Ramos (cell line): ENCODE data around the gene PRPSAP2.
"Not testable (repeated sequence)": the region's sequence is repeated elsewhere in the genome, so short reads cannot be mapped to it uniquely, and the experiment has no call there.

Experiments used
- in situ Hi-C: fragments of 300-500 bp; cut with MboI; formaldehyde crosslinking; loops from one replicate; pipeline ENCODE4 v1.14.3; 2022; ENCODE audit warnings: low sequenced_read_pairs; ENCODE audit not compliant: unreplicated experiment

PRPSAP2 gene

GRCh38 chr17:18888766-18889290 is 30.9 kb downstream of the PRPSAP2 start:
- in situ Hi-C loops, result no loop called here

- in situ Hi-C loops, result no loop called here
These were observed 31.7 kb downstream of the PRPSAP2 start for GRCh38 chr17:18889658-18890057.

GRCh38 chr17:18891541-18891940 is 33.6 kb downstream of the PRPSAP2 start:
- in situ Hi-C loops, result no loop called here

GRCh38 chr17:18896146-18896545 is 38.2 kb downstream of the PRPSAP2 start:
- in situ Hi-C loops, result no loop called here

GRCh38 chr17:18896947-18897346 is 39.0 kb downstream of the PRPSAP2 start:
- in situ Hi-C loops, result no loop called here

GRCh38 chr17:18904482-18904881 is 46.6 kb downstream of the PRPSAP2 start:
- in situ Hi-C loops, result no loop called here

GRCh38 chr17:18905226-18905625 is 47.3 kb downstream of the PRPSAP2 start:
- in situ Hi-C loops, result no loop called here

GRCh38 chr17:18910326-18910725 is 52.4 kb downstream of the PRPSAP2 start:
- in situ Hi-C loops, result no loop called here

- in situ Hi-C loops, result no loop called here
These were observed 53.0 kb downstream of the PRPSAP2 start for GRCh38 chr17:18910881-18911280.

- in situ Hi-C loops, result no loop called here
These were observed 59.0 kb downstream of the PRPSAP2 start for GRCh38 chr17:18916816-18917500.

GRCh38 chr17:18917506-18918032 is 59.6 kb downstream of the PRPSAP2 start:
- in situ Hi-C loops, result no loop called here

GRCh38 chr17:18919963-18920362 is 62.0 kb downstream of the PRPSAP2 start:
- in situ Hi-C loops, result no loop called here

- in situ Hi-C loops, result no loop called here
These were observed 63.0 kb downstream of the PRPSAP2 start for GRCh38 chr17:18920911-18921441.

- in situ Hi-C loops, result no loop called here
These were observed 63.6 kb downstream of the PRPSAP2 start for GRCh38 chr17:18921485-18921884.

- in situ Hi-C loops, result no loop called here
These were observed 64.1 kb downstream of the PRPSAP2 start for GRCh38 chr17:18921912-18922451.

GRCh38 chr17:18922596-18922995 is 64.7 kb downstream of the PRPSAP2 start:
- in situ Hi-C loops, result not testable (repeated sequence)

- in situ Hi-C loops, result no loop called here
These were observed 67.3 kb downstream of the PRPSAP2 start for GRCh38 chr17:18925187-18925586.

- in situ Hi-C loops, result no loop called here
These were observed 70.7 kb downstream of the PRPSAP2 start for GRCh38 chr17:18928628-18929125.

GRCh38 chr17:18932360-18933055 is 74.6 kb downstream of the PRPSAP2 start:
- in situ Hi-C loops, result no loop called here
